GM21526 (cell line): ENCODE results near the gene BEND6.

ENCODE experiments used
- ATAC-seq: cut with Tn5 transposase; IDR thresholded peaks from one replicate; pipeline ENCODE4 v1.9.1; 2021; ENCODE audit warnings: moderate library complexity; ENCODE audit not compliant: unreplicated experiment, low FRiP score

BEND6 gene

GRCh38 chr6:56954403-56955170 lies at the start of gene BEND6:
TSS of gene BEND6 (plus strand) at chr6:56955107. CDS start at chr6:56981811, 26,704 bp downstream.
- ATAC-seq: peak; percentile 38

- ATAC-seq: no peak
Observed at GRCh38 chr6:56905378-56905777, 49.5 kb upstream of the BEND6 start.

DNA sequence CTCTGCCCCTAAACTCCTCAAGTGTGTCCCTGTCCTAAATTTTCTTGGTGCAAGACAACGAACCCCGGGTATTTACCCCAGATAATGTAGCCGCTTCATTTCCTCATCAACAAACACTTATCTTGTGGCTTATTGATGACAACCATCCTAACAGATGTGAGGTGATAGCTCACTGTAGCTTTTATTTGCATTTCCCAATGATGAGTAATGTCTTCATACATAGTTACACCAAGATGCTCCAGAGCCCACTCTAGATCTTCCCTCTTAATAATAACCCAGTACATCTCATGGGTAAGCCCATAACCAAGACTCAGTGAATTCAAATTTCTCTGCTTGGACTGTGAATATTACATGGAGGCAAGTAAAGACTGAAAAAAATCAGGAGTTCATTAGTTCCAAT lies 48.2 kb upstream of the BEND6 start:
- ATAC-seq: no peak

GRCh38 chr6:56909115-56909907 lies 45.6 kb upstream of the BEND6 start:
- no peak for ATAC-seq

GRCh38 chr6:56911847-56912246 lies 43.1 kb upstream of the BEND6 start:
- ATAC-seq: no peak

DNA sequence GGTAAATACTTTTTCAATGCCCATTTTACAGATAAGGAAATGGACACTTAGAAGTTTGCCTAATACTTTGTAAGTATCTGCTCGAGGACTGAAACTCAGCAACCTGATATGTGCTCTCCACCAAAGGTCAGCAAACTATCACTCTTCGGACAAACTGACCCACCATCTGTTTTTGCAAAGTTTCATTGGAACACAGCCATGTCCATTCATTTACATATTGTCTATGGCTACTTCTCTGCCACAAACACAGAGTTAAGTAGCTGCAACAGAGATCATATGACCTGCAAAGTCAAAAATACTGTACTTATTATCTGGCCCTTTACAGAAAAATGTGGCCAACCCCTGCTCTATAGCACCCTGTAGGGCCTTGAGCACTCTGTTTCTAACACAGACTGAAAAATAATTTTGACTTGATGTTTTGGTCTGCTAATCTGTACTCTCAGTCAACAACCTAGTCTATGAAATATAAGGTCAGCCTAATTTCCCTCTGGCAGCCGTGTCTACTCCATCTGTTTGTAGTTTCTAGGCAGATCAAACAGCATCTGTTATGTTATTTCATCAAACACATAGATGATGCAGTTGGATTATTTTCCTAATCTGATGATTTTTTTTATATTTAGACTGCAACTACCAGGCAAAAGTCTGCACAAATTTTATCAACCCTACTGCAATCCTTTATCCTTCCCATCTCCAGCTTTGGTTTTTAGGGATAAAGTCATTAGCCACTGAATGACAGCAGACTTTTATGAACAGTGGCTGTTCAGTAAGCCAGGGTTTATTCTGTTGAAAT lies 41.4 kb upstream of the BEND6 start:
- no peak for ATAC-seq

GRCh38 chr6:56914798-56915658 lies 39.9 kb upstream of the BEND6 start:
- ATAC-seq: no peak

DNA sequence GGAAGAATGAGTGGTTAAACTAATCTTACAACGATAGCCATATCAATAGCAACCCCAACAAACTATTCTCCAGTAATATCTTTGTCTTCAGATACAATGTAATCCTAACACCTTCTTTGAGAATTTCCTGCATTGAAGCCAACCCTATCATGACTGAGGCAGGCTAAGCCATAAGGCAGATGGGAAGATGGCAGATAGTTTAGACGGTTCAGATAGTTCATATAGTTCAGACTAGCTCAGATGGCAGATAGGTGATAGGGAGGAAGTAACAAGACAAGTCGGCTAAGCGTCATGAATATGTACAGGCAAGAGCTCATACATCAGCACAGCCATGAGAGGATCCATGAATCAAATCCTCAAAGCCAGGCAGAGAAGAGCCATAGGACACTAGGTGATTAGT lies 39.1 kb upstream of the BEND6 start:
- no peak for ATAC-seq

GRCh38 chr6:56916849-56917551 lies 37.9 kb upstream of the BEND6 start:
- no peak for ATAC-seq

- no peak for ATAC-seq
Observed at GRCh38 chr6:56922645-56923044, 32.3 kb upstream of the BEND6 start.

GRCh38 chr6:56923565-56923964 lies 31.3 kb upstream of the BEND6 start:
- no peak for ATAC-seq

GRCh38 chr6:56927538-56928453 lies 27.1 kb upstream of the BEND6 start:
- no peak for ATAC-seq

GRCh38 chr6:56930846-56931245 lies 24.1 kb upstream of the BEND6 start:
- no peak for ATAC-seq

GRCh38 chr6:56932910-56933477 lies 21.9 kb upstream of the BEND6 start:
- ATAC-seq: no peak

GRCh38 chr6:56933650-56934049 lies 21.3 kb upstream of the BEND6 start:
- ATAC-seq: no peak

GRCh38 chr6:56934876-56935275 lies 20.0 kb upstream of the BEND6 start:
- no peak for ATAC-seq

- no peak for ATAC-seq
Observed at GRCh38 chr6:56936466-56936865, 18.4 kb upstream of the BEND6 start.

GRCh38 chr6:56938649-56939191 lies 16.2 kb upstream of the BEND6 start:
- ATAC-seq: no peak
